NCI-H2196 treated with DMSO at 0.1 percent for 48 hours (cell line): Measurements from ENCODE around the gene ZGRF1.
"Not testable (repeated sequence)": the region's sequence is repeated elsewhere in the genome, so short reads cannot be mapped to it uniquely, and the experiment has no call there.

ENCODE experiments used
- DNase-seq: peaks from one replicate; lab custom pipeline; 2025; ENCODE audit not compliant: unreplicated experiment; lab: John Stamatoyannopoulos, UW

Gene ZGRF1

DNA sequence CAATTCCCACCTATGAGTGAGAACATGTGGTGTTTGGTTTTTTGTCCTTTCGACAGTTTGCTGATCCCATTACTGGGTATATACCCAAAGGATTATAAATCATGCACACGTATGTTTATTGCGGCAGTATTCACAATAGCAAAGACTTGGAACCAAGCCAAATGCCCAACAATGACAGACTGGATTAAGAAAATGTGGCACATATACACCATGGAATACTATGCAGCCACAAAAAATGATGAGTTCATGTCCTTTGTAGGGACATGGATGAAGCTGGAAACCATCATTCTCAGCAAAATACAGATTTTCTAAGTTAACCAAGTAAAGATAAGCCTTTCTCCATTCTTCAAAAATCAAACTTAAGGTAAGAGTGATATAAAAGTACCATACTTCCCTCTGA is 82.4 kb downstream of the ZGRF1 start:
- not testable (repeated sequence) for DNase-seq

DNA sequence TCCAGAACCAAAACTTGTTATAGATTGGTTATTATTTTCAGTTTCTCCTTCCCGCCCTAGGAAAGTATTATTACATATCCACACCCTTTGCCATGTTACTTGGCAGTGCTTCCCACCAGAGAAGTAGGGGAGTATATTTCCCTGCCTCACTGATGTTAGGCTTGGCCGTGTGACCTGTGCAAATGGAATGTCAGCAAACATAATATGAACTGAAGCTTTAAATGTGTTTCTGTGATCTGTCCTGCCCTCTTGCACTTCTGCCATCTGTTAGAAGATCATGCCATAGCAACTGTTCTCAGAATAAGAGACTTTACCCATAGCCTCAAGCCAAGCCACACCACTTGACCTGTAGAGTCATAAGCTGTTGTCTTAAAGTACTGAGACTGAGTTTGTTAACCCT is 84.0 kb downstream of the ZGRF1 start:
- DNase-seq: no peak

GRCh38 chr4:112550728-112551127 is 86.0 kb downstream of the ZGRF1 start:
- no peak for DNase-seq

GRCh38 chr4:112546476-112546875 is 90.2 kb downstream of the ZGRF1 start:
- DNase-seq: no peak

GRCh38 chr4:112545346-112545745 is 91.4 kb downstream of the ZGRF1 start:
- DNase-seq: no peak

GRCh38 chr4:112540695-112541094 is 96.0 kb downstream of the ZGRF1 start:
- no peak for DNase-seq

- DNase-seq: no peak
These were observed 100.6 kb downstream of the ZGRF1 start for GRCh38 chr4:112536123-112536522.

- no peak for DNase-seq
These were observed 104.4 kb downstream of the ZGRF1 start for GRCh38 chr4:112532267-112532666.

GRCh38 chr4:112531146-112531545 is 105.6 kb downstream of the ZGRF1 start:
- no peak for DNase-seq

GRCh38 chr4:112526061-112526460 is 110.6 kb downstream of the ZGRF1 start:
- DNase-seq: no peak

GRCh38 chr4:112523764-112524505 is 112.8 kb downstream of the ZGRF1 start:
- peak; percentile 11 for DNase-seq

GRCh38 chr4:112523008-112523721 is 113.5 kb downstream of the ZGRF1 start:
- no peak for DNase-seq

GRCh38 chr4:112522431-112522830 is 114.3 kb downstream of the ZGRF1 start:
- DNase-seq: not testable (repeated sequence)

DNA sequence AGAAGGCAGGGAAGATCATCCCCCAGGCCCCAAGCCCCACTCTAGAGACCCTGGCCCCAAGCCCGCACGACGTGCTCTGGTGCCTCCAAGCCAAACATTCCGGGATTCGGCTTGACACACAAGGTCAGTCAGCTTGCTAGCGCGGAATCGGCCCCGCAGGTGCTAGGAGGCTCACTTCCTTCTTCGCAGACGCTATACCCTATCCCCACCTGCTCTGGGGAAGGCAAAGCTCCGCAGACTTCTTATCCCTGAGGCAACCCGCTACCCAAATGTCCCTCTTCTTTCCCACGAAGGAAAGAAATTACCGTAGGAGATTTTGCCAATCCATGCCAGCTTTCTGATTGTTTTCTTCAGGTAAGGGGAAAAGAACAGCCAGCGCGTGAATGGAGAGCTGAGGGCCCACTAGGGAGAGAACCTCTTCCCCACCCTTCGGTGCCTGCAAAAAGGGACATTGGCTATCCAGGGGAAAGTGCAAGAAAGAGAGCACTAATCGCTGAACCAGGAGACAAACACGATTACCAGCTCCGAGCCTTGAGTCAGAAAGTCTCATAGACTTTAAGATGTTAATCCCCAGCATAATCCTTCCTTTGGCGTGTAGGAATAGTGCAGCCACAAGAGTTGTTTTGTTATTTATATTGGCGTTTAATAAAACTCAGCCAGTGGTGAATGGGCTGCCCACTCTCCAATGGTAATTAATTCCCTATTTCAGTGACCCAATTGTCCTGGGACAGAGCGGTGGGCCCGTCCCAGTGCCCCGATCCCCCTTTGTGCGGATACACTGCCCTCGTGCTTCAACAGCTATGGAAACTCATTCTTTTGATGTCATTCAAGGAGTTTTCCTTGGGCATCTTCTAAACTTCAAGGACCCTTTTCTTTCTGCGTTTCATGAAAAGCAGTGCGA is 115.3 kb downstream of the ZGRF1 start:
- DNase-seq: no peak

DNA sequence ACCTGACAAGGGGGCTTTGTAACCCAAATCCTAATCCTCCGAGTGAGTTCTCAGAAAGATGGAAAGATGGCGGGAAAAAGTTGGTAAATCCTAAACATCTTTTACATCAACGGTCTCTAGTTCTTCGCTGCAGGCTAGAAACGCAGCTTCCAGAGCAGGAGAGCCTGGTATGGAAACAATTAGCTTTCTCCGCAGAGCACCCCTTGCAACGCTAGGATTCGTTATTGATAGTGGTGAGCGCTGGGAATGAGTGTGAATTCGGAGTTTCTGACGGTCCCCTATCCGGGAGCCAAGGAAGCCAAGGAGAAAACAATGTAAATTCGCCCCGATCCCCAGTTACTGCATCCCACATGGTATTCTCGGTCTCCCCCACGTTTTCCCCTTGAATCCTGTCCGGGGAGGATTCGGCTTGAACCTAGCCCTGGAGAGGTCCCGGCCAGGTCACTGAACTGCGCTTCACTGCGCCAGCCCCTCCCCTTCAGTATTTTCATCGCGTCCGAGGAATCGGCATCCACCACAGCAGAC is 116.0 kb downstream of the ZGRF1 start:
- no peak for DNase-seq

- no peak for DNase-seq
These were observed 116.8 kb downstream of the ZGRF1 start for GRCh38 chr4:112519689-112520597.

- no peak for DNase-seq
These were observed 118.0 kb downstream of the ZGRF1 start for GRCh38 chr4:112518675-112519074.

GRCh38 chr4:112517911-112518310 is 118.8 kb downstream of the ZGRF1 start:
- no peak for DNase-seq

DNA sequence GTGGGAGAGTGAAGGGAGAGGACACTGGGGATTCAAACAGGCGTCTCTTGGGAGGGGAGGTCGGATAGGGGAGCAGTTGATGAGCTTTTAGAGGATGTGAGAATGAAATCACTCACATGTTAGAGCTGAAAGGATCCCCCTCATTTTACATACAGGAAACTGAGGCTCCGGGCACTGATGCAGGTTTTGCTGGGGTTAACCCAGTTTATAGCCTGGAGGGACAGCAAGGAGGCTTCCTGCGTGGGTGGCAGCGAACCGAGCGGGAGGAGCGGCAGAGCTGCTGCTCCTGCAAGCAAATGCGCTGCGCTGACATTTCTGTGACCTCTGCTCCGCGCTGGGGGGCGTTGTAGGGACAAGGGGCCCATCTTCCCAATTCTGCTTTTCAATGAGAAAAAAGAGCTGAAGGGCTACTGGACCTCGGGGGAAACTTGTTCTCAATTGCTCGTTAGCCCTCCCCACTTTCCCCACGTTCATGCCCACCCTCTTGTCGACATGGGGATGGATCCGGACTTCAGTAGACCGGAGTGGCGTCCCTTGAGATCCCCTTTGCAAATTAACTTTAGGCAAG is 119.6 kb downstream of the ZGRF1 start:
- DNase-seq: no peak
